GM18498 (cell line): Measurements from ENCODE around the gene COPRS.
"Not testable (repeated sequence)": the region's sequence is repeated elsewhere in the genome, so short reads cannot be mapped to it uniquely, and the experiment has no call there.

Experiments
- ATAC-seq: cut with Tn5 transposase; IDR thresholded peaks from one replicate; pipeline ENCODE4 v1.9.1; 2021; ENCODE audit warnings: mild to moderate bottlenecking, moderate library complexity; ENCODE audit not compliant: unreplicated experiment

Gene COPRS

DNA sequence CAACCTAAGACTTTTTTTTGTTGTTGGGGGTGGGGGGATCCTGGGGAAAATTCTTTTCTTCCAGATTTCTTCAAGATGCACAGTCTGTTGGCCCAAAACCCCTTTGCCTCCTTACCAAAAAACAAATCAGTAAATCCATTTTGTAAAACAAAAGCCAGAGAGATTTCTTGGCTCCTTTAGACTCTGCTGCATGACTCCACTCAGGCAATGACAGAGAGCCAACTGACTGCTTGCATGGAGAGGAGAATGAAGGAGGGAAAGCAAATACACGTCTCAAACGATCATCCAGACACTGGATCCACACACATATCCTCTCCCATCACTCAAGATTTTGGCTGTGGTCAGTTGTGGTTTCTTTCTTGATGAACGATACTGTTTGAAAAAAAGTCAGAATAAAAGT, 13.8 kb downstream of the COPRS start:
- ATAC-seq = no peak

GRCh38 chr17:31843070-31843745, 15.8 kb downstream of the COPRS start:
- no peak for ATAC-seq

- ATAC-seq = no peak
These were observed 16.6 kb downstream of the COPRS start for GRCh38 chr17:31842195-31843069.

GRCh38 chr17:31841850-31842194, 17.2 kb downstream of the COPRS start:
- no peak for ATAC-seq

DNA sequence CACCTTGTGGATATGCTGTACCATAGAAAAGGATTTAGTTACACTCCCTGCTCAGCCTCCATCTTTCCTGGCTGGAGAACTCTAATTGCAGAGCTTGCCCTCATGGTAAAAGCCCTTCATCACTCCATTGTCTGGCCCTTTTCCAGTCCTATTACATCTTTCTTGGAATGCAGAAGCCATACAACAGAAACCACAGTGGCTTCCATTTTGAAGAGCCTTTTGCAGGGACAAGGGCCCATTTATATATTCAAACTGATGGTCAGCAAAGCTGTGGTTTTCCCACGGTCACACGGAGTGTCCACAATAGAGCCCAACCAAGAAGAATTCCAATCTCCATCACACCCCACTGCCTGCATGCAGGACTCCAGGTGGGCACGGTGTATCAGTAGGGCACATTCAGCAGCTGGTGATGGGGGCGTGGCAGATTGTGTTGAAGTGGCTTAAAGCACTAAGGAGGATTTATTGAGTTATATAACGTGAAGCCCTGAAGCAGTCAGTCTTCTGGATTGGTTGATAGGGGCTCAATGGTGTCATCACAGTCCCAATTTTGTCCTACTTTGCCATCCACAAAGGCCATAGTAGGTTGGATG, 20.3 kb downstream of the COPRS start:
- ATAC-seq = no peak

DNA sequence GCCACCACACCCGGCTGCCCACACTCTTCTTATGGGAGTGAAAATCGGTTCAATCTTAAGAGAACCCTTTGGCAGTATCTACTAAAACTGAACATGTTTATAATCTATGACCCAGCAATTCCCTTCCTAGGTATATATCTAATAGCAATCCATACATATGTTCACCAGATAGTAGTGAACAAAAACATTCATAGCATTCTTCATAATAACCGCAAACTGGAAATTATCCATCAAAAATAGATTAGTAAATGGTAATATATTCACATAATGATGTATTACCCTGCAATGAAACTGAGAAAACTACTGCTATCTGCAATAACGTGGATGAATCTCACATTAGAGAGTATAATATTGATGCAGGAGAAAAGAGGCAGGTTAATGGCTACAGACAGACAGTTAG, 23.1 kb downstream of the COPRS start:
- no peak for ATAC-seq

- ATAC-seq = peak; percentile 65
These were observed 24.6 kb downstream of the COPRS start for GRCh38 chr17:31834448-31834847.

DNA sequence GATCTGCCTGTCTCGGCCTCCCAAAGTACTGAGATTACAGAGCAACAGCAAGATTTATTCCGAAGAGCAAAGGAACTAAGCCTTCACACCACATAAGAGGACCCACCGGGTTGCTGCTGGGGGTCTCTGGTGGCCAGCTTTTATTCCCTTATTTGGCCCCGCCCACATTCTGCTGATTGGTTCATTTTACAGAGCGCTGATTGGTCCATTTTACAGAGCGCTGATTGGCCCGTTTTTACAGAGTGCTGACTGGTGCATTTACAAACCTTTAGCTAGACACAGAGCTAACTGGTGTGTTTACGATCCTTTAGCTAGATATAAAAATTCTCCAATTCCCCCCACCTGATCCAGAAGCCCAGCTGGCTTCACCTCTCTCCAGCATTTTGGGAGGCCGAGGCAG, 26.3 kb downstream of the COPRS start:
- no peak for ATAC-seq

DNA sequence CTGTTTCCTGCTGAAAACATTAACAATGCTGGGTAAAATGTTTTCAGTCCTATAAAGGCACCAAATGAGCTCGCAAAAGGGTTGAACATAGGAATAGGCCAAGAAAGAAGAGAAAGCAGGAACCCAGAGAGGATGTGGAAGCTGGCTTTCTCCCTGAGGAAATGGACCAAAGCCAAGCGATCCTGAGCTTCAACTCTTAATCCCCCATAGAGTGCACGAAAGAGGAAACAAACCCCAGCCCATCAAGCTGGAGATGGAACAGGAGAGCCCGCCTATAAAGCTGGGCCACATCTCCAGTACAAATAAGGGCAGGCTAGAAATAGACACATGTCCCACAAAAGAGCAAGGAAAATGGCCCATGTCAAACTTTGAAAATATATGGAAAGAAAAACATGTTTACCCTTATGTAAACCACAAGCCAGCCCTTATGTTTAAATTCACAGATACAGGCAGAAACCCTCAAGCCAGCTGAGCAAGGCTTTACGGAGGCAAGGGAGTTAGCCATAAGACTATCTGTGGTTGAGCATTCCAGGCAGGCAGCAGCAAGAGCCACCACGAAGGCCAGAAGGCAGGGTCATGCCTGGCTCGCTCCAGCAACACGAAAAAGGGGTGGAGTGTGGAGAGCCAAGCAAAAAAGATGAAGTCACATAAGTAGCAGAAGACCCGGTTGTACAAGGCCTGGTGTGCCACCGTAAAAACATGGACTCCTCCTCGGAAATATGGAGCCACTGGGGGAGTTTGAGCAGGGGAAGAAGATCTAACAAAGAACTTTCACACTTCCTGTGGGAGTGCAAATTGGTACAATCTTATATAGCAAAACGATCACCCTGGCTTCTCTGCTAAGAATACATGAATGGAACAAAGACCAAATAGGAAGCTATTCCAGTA, 27.8 kb downstream of the COPRS start:
- ATAC-seq = no peak

- ATAC-seq = no peak
These were observed 29.4 kb downstream of the COPRS start for GRCh38 chr17:31829649-31830048.

GRCh38 chr17:31828955-31829354, 30.1 kb downstream of the COPRS start:
- ATAC-seq = not testable (repeated sequence)

DNA sequence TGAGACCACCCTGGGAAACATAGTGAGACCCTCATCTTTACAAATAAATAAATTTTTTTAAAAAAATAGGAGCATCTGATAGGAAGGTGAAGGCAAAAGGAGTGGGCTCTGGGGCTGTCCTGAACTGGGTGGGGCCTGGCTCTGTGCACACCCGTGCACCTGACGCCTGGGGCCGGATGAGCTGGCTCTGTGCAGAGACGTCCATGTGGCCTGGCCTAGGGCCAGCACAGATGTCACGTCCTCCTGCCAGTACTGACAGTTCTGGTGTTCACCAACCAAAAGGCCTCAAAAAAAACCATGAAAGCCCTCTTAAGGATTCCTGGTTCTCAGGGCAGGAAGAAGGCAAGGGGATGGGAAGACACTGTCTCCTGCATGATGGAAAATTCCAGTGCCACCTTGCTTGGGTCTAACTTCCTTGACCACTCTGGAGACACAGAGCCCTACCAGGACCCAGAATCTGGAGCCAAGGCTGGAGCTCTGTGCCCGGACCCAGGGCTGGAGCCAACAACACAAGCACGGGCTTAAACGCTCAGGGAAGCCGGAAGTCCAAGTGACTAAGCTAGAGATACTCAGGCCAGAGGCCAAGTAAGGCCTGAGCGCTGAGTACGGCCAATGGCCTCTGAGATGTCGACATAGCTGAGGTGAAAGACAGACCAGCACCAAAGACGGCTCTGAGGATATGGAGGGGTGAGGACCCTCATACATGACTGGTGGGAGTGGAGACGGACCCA, 32.9 kb downstream of the COPRS start:
- ATAC-seq = no peak

GRCh38 chr17:31824766-31825360, 34.2 kb downstream of the COPRS start:
- no peak for ATAC-seq

DNA sequence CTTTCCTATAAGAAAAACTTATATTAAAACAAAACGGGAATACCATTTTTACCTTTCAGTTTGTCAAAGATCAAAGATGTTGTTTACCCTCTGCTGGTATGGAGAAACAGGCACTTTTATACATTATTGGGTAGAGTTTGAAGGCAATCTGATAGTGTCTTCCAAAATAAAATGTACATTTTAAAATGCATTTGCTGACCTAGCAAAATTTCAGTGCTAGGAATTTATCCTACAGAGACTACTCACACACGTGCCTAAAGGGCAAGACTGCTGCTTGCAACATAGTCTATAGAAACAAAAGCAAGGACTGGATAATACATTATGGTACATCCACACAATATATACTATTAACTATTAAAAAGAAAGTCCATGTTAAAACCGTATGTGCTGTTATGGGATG, 36.0 kb downstream of the COPRS start:
- no peak for ATAC-seq

- no peak for ATAC-seq
These were observed 38.2 kb downstream of the COPRS start for GRCh38 chr17:31820691-31821435.

GRCh38 chr17:31819578-31819977, 39.5 kb downstream of the COPRS start:
- no peak for ATAC-seq

DNA sequence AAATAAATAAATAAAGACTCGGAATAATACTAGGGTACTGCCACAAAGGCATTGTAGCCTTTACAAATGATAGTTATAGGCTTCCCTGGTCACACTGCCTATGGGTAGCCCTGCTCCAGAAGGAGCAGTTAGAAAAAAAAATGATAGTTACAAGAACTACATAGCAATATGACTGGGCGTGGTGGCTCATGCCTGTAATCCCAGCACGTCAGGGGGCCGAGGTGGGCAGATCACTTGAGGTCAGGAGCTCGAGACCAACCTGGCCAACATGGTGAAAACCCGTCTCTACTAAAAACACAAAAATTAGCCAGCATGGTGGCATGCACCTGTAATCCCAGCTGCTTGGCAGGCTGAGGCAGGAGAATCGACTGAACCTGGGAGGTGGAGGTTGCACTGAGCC, 40.2 kb downstream of the COPRS start:
- not testable (repeated sequence) for ATAC-seq

DNA sequence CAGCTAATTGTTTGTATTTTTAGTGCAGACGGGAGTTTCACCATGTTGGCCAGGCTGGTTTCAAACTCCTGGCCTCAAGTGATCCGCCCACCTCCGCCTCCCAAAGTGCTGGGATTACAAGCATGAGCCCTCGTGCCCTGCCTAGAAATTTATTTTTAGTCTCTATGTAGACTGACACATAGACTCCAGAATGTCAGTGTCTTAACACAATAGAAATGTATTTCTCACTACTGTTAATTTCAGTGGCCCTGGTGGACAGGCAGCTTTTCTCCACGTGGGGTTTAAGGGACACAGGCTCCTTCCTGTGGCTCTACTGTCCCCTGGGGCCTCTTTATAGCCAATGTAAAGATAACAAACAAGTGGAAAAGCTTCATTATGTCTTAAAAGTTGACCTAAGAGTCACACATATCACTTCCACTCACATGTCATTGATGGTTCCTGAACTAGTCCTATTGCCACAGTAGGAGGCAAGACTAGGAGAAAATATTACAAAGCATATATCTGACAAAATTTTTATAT, 43.8 kb downstream of the COPRS start:
- no peak for ATAC-seq

- ATAC-seq = no peak
These were observed 47.9 kb downstream of the COPRS start for GRCh38 chr17:31811101-31811500.
